Chondrocyte (in vitro differentiated cells): ENCODE results near the gene RSRC1. TPM values are rescaled to one million over a fixed set of nuclear protein-coding genes. Genes with fewer than 3 reads are reported as not detected.

ENCODE experiments used
- DNase-seq: peaks from one replicate; pipeline ENCODE4 v3.0.0; 2021; ENCODE audit warnings: mixed read lengths, low spot score
- H3K27ac Mint-ChIP-seq: one replicate; pipeline ENCODE4 v1.8.0; 2021; ENCODE audit warnings: mild to moderate bottlenecking, moderate library complexity, mixed read lengths; ENCODE audit not compliant: unreplicated experiment
- H3K27me3 Mint-ChIP-seq: 2 replicates; pipeline ENCODE4 v1.8.0; 2021; ENCODE audit warnings: low read depth, mixed read lengths
- H3K36me3 Mint-ChIP-seq: 2 replicates; pipeline ENCODE4 v1.8.0; 2021; ENCODE audit warnings: low read depth, mixed read lengths
- H3K4me1 Mint-ChIP-seq: 2 replicates; pipeline ENCODE4 v1.8.0; 2021; ENCODE audit warnings: low read depth, mild to moderate bottlenecking, mixed read lengths
- H3K4me3 Mint-ChIP-seq: one replicate; pipeline ENCODE4 v1.8.0; 2021; ENCODE audit warnings: mild to moderate bottlenecking, moderate library complexity, mixed read lengths; ENCODE audit not compliant: unreplicated experiment
- H3K9me3 Mint-ChIP-seq: 2 replicates; pipeline ENCODE4 v1.8.0; 2021; ENCODE audit warnings: low read depth, mixed read lengths
- CTCF ChIP-seq: fragments of 200-600 bp; sonication (generic); IDR thresholded peaks from 2 replicates; pipeline ENCODE4 v1.5.0; 2021; ENCODE audit warnings: antibody characterized with exemption, mild to moderate bottlenecking, moderate library complexity
- total RNA-seq: library from RNA; stranded (reverse); gene quantifications from 3 replicates; pipeline ENCODE4 v1.2.1, GENCODE V29; 2021

The RSRC1 gene
- total RNA-seq, 1 donor from 2014 or later = 23.5 TPM

DNA sequence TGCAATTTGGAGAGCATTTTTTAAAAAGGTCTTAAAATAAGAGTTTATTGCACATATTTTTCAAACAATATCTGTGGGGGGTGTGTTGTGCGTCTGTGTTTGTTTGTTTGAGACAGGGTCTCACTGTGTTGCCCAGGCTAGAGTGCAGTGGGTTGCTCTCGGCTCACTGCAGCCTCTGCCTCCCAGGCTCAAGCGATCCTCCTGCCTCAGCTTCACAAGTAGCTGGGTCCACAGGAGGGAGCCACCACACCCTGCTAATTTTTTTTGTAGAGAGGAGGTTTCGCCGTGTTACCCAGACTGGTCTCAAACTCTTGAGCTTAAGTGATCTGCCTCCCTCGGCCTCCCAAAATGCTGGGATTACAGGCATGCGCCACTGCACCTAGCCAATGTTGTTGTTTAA lies 463.8 kb downstream of the RSRC1 start:
- Mint-ChIP-seq H3K27ac (no peak overlapping the region), H3K9me3 (no peaks in the 10 kb centered on the region), H3K4me1 (peaks cover 11% of the 10 kb centered on the region), H3K36me3 (no peaks in the 10 kb centered on the region), H3K4me3 (no peak overlapping the region), H3K27me3 (no peaks in the 10 kb centered on the region)
- peak; percentile 29 for TF ChIP-seq CTCF
- no peak for DNase-seq

DNA sequence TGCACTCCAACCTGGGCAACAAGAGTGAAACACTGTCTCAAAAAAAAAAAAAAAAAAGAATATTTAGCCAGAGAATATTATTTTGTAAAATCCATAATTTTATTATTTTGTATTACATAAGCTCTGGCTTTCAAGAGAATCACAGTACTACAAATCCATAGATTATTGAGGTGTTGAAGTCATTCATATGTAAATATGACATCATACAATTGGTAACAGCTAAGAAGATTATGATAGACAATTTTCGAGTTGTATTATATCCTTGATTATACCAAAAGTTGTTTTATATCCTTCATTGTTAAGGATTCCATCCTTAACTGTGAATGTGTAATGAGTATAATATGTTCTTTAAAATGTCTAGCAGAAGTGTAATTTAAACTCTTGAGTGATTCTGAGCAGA lies 464.8 kb downstream of the RSRC1 start:
- Mint-ChIP-seq H3K27me3 (no peaks in the 10 kb centered on the region), H3K4me3 (no peak overlapping the region), H3K4me1 (peaks cover 11% of the 10 kb centered on the region), H3K27ac (no peak overlapping the region), H3K36me3 (no peaks in the 10 kb centered on the region), H3K9me3 (no peaks in the 10 kb centered on the region)
- DNase-seq = no peak
- TF ChIP-seq CTCF = no peak

- Mint-ChIP-seq H3K36me3 (peaks cover 2% of the 10 kb centered on the region), H3K9me3 (no peaks in the 10 kb centered on the region), H3K4me3 (no peak overlapping the region), H3K4me1 (peaks cover 4% of the 10 kb centered on the region), H3K27me3 (no peaks in the 10 kb centered on the region), H3K27ac (no peak overlapping the region)
- no peak for DNase-seq
- no peak for TF ChIP-seq CTCF
Measured at GRCh38 chr3:158590223-158590622, 480.3 kb downstream of the RSRC1 start.

Other genes with a start within 250 kb of the RSRC1 start
- gene SHOX2, start 3.7 kb upstream of the RSRC1 start, total RNA-seq = not detected in 3 replicates